ENCODE results near the gene CNTN6.
"Not testable (repeated sequence)": the region's sequence is repeated elsewhere in the genome, so short reads cannot be mapped to it uniquely, and the experiment has no call there.

CNTN6 gene

DNA sequence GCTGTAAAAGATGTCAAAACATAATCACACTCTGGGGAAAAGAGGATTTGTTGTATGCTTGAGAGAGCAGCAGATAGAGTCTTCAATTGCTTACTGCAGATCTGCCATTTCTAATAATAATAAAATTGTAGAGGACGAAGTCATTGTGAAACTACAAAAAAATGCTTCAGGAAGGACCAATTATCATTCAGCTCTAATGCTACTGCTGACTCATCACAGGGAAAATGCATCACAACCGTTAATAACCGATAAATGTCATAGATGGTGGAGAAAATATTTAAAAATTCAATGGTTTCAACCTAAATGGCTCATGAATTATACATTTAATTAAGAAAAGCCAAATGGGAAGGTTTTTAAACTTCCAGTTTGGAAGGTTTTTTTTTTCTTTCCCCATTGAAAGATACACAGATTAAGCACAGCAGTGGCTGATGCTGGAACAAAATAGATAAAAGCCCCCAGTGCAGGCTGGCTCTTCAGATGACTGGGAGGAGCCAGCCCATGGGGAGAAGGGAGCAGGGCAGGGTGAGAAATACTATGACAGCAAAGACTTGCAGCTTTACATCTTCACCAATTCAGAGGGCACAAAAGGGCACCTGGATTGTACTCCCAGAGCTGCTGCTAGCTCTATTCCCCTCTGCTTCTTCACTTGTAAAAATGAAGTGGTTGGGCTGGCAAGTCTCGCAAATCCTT is 196.1 kb downstream of the CNTN6 start:
- no peak for DNase-seq (ENCODE audit: low read depth)

DNA sequence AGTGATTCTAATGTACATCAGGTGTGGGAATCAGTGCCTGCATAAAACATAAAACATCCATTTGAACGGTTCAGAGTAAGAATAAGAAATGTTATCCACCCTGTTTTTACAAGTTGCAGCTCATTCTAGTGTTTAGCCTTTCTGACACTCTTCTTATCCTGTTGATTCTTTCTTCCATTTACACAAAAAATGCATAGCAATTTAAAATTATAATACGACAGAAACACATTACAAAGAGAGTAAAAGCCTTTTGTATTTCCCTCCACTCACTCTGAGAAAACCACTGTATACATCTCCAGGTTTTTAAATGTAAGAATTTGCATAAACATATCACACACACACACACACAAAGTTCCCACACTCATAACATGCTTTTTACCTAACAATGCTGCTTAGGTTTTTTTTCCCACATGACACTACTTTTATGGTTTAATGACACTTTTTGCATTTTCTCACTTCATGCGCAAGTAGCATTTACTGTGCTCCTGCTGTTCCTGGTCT is 199.8 kb downstream of the CNTN6 start:
- DNase-seq (ENCODE audit: low read depth), result no peak

DNA sequence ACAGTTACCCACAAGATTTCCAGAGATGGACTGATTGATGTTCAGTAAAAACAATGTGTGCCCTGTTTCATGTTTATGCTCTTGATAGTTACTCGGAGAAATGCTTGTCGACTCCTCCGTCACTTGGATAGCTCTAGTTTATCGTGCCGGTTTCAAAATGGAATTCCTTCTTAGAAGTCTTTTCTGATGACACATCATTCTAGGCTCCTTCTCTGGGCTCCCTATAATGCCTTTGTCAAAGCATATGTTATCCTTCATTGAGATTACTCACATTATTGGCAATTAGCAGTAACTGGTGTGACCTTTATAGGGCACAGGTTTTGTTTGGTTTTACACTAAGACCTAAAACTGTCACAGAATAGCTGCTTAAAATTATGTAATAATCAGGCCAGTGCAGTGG is 201.8 kb downstream of the CNTN6 start:
- DNase-seq (ENCODE audit: low read depth), result no peak

DNA sequence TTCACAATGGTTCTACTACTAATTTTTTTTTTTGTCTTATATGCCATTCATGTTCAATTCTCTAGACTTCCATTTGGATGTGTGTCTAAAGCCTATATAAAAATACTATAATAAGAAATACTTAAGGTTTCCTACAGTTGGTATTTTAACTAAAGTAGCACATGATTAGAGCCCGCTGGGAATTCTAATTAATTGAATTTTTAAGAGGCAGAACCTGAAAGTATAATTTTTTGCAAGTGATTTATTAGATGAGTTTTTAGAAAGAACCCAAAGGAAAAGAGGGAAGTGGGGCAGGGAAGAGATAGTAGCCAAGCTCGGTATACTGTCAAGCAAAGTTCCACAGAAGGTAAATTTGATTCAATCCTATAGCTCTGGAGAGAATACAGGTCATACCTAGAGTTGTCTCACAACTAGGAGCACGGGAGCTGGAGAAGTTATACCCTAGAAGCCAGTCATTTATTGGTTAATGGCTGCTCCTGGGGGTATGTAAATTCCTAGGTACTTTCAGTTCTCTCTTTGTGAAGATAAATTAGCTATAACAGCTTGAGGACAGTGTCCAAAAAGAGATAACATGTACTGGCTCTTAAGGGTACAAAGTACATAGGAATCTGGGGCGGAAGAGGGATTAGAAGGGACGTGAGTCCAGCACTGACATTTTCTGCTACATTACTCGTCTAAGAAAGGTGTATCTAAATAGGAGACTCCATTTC is 225.6 kb downstream of the CNTN6 start:
- no peak for DNase-seq (ENCODE audit: low read depth)

DNA sequence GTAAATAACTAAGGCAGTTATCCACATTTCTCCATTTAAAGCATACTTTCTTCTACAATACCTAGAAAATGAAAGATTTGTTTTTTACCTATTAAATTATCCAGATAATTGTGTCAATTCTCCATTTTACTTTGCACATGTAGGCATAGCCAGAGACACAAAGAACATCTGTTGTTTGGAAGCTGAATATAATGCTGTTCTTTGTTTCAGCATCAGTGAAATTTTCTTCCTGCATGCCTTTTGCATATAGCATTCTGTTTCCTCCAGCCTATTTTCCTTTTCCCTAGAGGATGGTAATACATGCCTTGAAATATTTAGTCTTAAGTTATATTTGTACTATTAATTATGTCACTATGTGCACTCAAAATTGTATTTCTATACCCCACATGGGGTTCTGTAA is 233.7 kb downstream of the CNTN6 start:
- no peak for DNase-seq (ENCODE audit: low read depth)

DNA sequence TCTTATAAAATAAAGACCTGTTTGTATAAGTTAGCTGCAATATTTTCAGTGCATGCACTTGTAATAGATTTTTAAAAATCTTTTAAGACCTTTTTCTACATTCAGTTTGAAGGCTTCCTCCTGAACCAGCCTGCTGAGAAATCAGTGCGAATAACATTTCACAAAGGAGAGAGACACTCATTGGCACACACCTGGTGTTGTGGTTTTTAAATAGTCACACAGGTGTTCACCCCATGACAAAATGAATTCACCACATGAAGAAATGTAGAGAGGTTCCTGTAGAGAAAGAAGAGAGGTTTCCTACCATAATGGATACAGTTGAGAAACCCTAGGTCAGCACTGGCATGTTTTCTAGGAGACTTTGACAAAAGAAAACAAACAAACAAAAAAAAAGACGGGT is 237.3 kb downstream of the CNTN6 start:
- DNase-seq (ENCODE audit: low read depth), result no peak

DNA sequence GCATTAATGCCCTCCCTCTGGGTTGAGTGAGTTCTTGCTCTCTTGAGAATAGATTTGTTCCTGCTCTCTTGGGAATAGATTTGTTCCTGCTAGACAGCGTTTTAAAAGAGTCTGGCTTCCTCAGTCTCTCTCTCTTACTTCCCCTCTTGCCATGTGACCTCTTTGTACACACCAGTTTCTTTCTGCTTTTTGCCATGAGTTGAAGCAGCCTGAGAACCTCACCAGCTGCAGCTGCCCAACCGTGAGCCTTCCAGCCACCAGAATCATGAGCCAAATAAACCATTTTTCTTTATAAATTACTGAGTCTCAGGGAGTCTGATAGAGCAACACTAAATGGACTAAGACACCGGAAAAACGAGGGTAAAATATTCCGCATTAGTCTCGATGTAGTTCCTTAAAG is 253.6 kb downstream of the CNTN6 start:
- no peak for DNase-seq (ENCODE audit: low read depth)

DNA sequence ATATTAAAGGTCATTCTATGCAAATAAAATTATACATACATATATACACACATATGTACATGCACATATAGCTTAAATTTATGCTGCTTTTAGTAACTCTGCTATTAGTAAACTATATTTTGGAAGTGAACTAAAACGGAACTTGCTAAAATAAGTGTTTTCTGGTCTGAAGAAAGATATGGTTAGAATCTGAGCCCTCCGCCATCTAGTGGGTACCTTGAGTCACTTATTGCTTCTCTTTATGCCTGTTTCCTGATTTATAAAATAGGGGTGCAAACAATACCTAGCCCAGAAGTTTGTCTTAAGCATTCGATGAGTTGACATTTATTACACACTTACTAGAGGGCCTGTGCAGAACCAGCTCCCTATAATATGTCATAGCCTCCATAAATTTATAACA is 255.7 kb downstream of the CNTN6 start:
- no peak for DNase-seq (ENCODE audit: low read depth)

DNA sequence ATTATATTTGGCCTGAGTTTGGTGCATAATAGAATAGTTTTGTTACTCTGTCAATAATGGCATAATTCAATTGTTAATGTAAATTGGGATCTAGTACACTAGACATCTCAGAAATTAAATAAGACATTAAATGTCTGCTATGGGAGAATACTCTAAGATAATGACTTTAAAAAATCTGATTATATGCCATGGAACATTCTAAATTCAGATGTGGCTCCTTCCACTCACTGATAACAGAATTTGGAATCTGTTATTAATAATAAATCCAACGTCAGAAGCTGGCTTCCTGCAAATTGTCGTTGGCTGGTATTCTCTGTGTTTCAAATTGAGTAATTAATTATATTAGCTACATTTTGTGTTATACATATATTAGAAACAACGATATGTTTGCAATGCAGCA is 258.1 kb downstream of the CNTN6 start:
- DNase-seq (ENCODE audit: low read depth), result no peak

DNA sequence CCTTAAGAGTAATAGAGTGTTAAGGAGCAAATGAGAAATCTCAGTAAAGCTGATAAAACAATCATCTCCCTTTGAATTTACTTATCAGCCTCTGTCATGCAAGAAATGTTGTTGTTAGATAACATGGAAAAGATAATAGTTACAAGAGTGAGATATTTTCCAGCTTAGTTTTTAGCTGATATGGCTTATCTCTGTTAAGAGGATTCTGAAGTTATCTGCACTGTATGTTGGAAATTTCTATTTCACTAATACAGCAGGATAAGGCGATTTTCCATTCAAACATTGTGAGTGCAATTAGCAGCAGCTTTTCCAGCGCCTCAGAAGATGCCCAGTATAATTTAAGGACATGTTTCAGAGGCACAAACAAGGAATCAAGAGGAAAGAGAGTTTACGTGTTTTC is 262.9 kb downstream of the CNTN6 start:
- DNase-seq (ENCODE audit: low read depth), result no peak

DNA sequence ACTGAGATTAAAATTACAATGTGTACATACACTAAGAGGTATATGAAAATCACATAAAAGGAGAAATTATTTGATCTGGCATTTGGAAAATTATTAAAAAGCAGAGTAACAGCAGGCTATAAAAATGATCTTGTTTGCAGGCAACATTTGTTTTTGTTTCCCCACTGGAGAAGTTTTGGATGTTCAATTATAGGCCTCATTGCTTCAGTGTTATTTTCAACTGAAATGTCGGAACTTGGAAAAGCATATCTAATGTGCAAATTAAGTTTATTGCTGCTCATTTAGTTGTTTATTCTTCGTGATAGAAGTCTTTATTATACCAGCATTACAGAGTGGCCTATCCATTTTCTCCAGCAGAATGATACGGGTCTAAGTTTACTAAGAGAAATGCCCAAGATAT is 263.3 kb downstream of the CNTN6 start:
- DNase-seq (ENCODE audit: low read depth), result no peak

DNA sequence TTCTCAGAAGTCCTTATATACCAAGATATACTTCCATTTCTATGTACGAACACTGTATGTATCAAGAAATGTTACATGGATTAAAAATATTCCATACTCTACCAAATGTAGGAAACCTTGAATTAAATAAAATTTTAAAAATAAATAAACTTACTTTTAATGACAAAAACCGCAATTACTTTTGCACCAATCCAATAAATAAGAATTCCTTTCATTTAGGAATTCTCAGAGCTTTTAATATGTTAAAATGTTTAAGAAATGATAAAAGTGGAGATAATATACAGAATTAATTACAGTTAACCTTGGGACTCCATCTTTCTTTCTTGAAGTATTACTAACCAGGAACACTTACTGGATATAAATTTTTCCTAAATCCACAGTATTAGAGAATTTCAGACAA is 272.7 kb downstream of the CNTN6 start:
- DNase-seq (ENCODE audit: low read depth), result no peak

DNA sequence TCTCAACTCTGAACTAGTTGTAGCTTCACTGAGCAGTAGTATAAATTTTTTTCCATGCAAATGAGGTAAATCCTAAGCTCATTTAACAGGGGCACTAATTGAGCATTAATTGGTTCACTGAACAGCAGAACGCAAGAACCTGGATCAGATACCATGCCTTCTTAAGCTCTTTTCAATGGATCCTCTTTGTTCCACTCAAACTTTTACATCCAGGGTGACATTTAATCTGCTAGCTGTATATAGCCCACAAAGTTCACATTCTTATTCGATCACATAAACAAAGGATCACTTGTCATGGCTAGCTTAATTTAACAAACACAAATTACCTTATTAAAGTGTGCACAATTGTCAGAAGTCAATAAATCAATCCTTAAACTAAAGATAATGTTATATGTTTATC is 281.6 kb downstream of the CNTN6 start:
- no peak for DNase-seq (ENCODE audit: low read depth)

DNA sequence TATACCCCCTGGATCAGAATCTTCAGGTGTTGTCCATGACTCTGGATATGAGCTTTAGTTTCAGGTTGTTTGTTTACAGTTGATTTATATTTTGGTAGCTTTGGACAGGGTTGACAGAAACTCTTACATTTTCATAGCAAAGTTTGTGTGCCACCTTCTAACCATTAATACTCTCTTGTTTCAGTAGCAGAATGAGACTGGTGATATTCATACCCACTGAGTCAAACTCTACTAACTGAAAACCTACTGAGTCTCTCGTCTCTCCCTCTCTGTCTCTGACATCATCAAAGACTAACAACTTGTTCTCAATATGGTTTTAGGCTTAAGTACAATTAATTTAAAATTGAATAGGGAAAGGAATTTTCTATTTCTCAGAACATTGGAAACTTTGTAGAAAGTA is 282.3 kb downstream of the CNTN6 start:
- DNase-seq (ENCODE audit: low read depth), result no peak

DNA sequence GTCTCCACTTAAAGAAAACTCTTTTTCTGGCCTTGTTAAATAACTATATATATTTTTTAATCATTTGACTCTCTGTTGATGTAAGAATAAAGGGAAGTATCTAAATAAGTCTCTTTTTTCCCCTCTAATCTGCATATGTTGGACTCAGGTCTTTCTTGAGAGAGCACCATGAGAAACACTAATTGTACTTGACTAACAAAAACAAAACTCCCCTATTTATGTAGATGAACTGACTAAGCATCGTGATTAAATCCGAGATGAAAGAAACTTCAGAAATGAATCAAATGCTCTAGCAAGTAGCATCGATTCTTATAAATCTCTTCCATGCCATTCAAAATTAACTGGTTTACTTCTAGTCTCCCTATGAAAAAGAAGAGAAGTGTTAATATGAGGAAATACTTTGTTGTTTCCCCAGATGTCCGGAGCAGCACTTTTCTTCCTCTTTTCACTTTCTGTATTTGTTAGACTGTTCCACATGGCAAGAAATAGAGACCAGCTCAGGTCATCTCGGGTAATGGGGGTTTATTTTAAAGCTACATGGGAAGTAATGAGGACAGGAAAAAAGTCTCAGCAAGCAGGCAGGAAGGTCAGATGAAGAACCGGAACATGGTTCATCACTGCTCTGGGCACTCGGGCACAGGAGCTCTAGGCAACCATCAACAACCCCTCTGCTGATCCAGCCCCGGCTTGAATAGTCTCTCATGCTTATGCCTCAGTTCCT is 288.3 kb downstream of the CNTN6 start:
- DNase-seq (ENCODE audit: low read depth), result no peak

DNA sequence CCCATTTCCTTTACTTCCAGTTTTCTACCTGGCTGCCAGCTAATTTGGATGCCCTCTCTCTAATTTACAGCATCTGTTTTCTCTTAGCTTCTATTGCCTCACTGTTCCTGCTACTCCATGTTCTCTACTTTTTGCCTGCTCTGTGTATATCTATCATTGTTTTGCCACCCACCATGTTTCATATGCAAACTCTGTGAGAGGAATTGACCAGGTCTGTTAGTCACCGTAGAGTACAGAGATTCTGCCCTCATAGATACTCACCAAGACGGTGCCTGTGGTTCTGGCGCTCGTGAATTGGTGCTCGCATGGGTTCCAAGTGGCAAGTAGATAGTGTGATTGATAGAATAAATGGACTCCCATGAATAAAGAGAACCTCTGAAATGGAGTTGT is 288.8 kb downstream of the CNTN6 start:
- DNase-seq (ENCODE audit: low read depth), result no peak

DNA sequence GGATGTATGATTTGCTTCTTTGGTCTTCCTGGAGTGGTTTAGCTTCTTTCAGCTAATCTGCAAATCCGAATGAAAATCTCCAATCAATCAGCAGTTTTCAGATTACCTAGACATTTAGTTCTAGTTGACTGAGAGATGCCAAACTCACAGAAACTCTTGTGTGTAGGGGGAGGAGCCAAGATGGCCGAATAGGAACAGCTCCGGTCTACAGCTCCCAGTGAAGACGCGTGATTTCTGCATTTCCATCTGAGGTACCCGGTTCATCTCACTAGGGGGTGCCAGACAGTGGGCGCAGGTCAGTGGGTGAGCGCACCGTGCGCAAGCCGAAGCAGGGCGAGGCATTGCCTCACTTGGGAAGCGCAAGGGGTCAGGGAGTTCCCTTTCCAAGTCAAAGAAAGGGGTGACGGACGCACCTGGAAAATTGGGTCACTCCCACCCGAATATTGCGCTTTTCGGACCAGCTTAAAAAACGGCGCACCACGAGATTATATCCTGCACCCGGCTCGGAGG is 294.6 kb downstream of the CNTN6 start:
- not testable (repeated sequence) for DNase-seq (ENCODE audit: low read depth)

DNA sequence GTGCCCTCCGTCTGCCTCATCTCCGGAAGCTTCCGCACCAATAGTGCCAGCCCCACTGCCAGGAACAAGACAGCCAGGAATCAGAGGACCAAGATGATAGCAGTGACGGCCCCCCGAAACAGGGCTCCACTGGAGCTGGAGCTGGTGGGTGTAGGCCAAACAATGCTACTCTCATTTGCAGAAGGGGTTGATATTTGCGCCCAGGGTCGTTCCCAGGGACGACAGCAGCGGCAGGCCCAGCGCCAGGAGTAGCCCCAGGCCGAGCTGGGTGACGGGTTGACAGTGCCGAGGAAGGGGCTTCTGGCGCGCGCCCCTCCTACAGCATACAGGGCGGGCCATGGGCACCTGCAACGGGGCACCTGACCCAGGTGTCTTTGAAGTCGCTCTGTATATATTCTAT is 301.4 kb downstream of the CNTN6 start:
- DNase-seq (ENCODE audit: low read depth), result no peak

DNA sequence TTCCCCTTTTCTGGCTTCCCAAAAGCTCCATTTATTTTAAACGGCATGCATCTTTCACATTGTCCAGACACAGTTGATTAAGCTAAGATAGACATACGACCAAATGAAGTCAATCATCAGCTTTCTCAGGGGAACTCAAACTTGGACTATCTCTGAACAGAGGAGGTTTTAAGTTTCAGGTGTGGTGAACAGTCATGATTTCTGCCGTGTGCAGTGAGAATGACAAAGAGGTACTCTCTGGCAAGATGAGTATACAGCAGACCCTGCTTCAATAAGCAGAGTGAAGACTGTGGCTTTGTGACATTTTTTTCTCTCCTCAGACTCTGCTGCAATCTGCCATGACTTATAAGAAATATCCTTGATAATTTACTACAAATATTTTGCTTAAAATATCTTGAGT is 307.7 kb downstream of the CNTN6 start:
- DNase-seq (ENCODE audit: low read depth), result no peak

DNA sequence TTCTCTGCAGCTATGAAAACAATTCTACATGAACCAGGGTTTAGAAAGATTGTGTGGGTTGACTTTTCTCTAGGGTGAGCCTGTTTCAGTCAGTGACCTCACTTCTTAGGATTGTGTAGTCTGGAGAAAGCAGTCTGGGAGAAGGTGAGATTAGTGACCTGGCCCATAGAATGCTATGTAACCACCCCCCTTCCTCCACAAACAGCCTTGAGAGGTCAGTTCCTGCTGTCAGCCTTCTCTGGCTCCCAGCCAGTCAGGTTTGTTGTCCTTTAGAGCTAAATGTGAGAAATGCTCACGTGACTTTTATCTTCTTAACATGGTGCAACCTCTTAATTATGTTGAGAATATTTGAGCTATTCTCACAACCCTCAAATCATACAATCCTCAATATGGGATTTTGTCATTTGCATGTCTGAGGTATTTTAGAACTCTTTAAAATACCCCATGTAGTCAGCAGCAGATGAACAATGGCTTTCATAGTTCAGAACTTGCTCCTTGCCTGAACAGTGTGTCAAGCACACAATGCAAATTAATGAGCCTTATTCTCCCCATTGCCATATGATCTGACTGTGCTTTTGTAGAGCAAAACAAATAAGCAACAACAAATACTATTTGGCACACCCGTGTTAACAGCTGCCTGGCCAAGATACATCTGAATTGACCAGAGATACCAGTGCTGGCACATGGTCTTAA is 311.6 kb downstream of the CNTN6 start:
- DNase-seq (ENCODE audit: low read depth), result no peak

DNA sequence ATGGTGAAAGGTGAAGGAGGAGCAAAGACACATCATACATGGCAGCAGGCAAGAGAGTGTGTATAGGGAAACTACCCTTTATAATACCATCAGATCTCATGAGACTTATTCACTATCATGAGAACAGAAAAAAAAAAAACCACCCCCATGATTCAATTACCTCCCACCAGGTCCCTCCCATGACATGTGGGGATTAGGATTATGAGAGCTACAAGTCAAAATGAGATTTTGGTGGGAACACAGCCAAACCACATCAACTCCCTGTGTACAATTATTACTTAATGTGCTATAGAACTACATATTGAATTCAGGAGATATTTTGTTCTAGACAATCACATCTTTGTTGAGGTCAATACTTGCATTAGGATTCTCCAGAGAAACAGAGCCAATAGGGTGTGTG is 313.4 kb downstream of the CNTN6 start:
- no peak for DNase-seq (ENCODE audit: low read depth)

DNA sequence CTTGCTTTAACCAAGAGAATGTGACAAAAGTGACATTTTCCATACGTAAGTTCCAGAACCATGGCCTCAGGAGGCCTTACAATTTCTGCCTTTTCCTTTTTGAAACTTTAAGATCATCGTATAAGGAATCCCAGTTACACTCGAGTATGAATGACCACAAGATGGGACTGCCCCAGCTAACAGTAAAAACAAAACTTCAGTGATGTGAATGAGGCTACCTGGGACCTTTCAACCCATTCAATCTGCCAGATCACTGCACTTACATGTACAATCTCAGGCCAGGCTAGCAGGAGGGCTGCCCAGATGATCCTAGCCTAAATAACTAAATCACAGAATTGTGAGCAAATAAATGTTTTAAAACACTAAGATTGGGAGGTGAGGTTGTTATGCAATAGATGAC is 328.8 kb downstream of the CNTN6 start:
- no peak for DNase-seq (ENCODE audit: low read depth)

Measured in T-helper 22 cell (primary cell).